Endothelial cell of umbilical vein (primary cell): Measurements from ENCODE around the gene FARP2. TPM values are rescaled to one million over a fixed set of nuclear protein-coding genes. Genes with fewer than 3 reads are reported as not detected.

Experiments
- BruUV-seq: library from RNA; stranded (reverse); fragments of 400-500 nt; replicated peaks from 2 replicates; lab custom pipeline; 2021; lab: Mats Ljungman, UMichigan
- CTCF ChIA-PET: fragments of 300-600, 350-600 bp; sonication (Branson Sonifier 250); formaldehyde crosslinking; loops from one replicate; lab custom pipeline; 2021; ENCODE audit warnings: antibody characterized with exemption, inconsistent platforms; lab: Charles Lee
- POLR2A ChIA-PET: fragments of 300-600, 350-600 bp; sonication (Branson Sonifier 250); formaldehyde crosslinking; loops from one replicate; lab custom pipeline; 2021; ENCODE audit warnings: antibody characterized with exemption, inconsistent platforms; lab: Charles Lee
- DNase-seq: peaks from one replicate; pipeline ENCODE4 v3.0.0-alpha.2; 2011; ENCODE audit warnings: low read depth, low spot score
- FAIRE-seq: peaks from 2 replicates; lab custom pipeline; 2011; peaks lifted over from hg19 to GRCh38; lab: Jason Lieb, UNC
- H2AFZ ChIP-seq: 2 replicates; pipeline ENCODE4 v1.6.0; 2012; ENCODE audit warnings: low read depth, low read length, control low read depth, inconsistent platforms
- H3K27ac ChIP-seq: 2 replicates; pipeline ENCODE4 v1.5.1; 2011; ENCODE audit warnings: low read depth, mild to moderate bottlenecking, control low read depth, low read length, moderate library complexity; ENCODE audit not compliant: insufficient read depth
- H3K27me3 ChIP-seq, 2 experiments: 2 replicates each; pipeline versions ENCODE4 v1.6.0 to v1.6.1; 2011; ENCODE audit warnings: low read length in 2 of 2, mixed read lengths in 1 of 2; ENCODE audit not compliant: control insufficient read depth in 2 of 2, insufficient read depth in 2 of 2
- H3K36me3 ChIP-seq, 2 experiments: 2 replicates in 1 of 2; 3 replicates in 1 of 2; pipeline ENCODE4 v1.5.1; 2011; ENCODE audit warnings: low read length in 2 of 2, mild to moderate bottlenecking in 1 of 2, moderate library complexity in 1 of 2; ENCODE audit not compliant: control insufficient read depth in 2 of 2, insufficient read depth in 2 of 2; ENCODE audit errors: extremely low read depth in 1 of 2
- H3K4me1 ChIP-seq: 3 replicates; pipeline ENCODE4 v1.5.1; 2011; ENCODE audit warnings: mild to moderate bottlenecking, low read length; ENCODE audit not compliant: control insufficient read depth, insufficient read depth; ENCODE audit errors: extremely low read depth
- H3K4me2 ChIP-seq: 2 replicates; pipeline ENCODE4 v1.6.1; 2011; ENCODE audit warnings: low read length, control low read depth, mixed read lengths; ENCODE audit not compliant: insufficient read depth
- H3K4me3 ChIP-seq, 3 experiments: fragments of 200-600 bp in 1 of 3; sonication (generic), shearing (Covaris generic) in 1 of 3; replicated peaks in 1 of 3; 2 replicates each; pipeline ENCODE4 v1.5.1; 2011 to 2016; ENCODE audit warnings: control low read depth in 3 of 3, low read length in 3 of 3, mild to moderate bottlenecking in 2 of 3, inconsistent platforms in 1 of 3, low read depth in 1 of 3, moderate library complexity in 1 of 3; ENCODE audit not compliant: insufficient read depth in 1 of 3
- H3K79me2 ChIP-seq: 2 replicates; pipeline ENCODE4 v1.6.0; 2012; ENCODE audit warnings: low read length, inconsistent platforms; ENCODE audit not compliant: control insufficient read depth, insufficient read depth
- H3K9ac ChIP-seq: replicated peaks from 2 replicates; pipeline ENCODE3; 2011; ENCODE audit warnings: low read length, control low read depth; ENCODE audit not compliant: insufficient read depth; ENCODE audit errors: extremely low read depth
- H3K9me1 ChIP-seq: replicated peaks from 3 replicates; pipeline ENCODE4 v1.6.0; 2011; ENCODE audit warnings: mild to moderate bottlenecking, low read length; ENCODE audit not compliant: control insufficient read depth, insufficient read depth; ENCODE audit errors: extremely low read depth
- H3K9me3 ChIP-seq: replicated peaks from 2 replicates; pipeline ENCODE4 v1.5.1; 2012; ENCODE audit warnings: low read length, inconsistent platforms; ENCODE audit not compliant: control insufficient read depth, insufficient read depth
- H4K20me1 ChIP-seq: replicated peaks from 2 replicates; pipeline ENCODE3; 2011; ENCODE audit warnings: mild to moderate bottlenecking, low read length; ENCODE audit not compliant: control insufficient read depth, insufficient read depth; ENCODE audit errors: extremely low read depth
- CTCF ChIP-seq, 2 donors: IDR thresholded peaks; 1 replicate in 1 of 2; 2 replicates in 1 of 2; pipeline ENCODE4 v1.5.1; 2011; ENCODE audit warnings: low read length in 2 of 2, mild to moderate bottlenecking in 2 of 2, moderate library complexity in 2 of 2, control low read depth in 1 of 2, inconsistent platforms in 1 of 2, low read depth in 1 of 2; ENCODE audit not compliant: insufficient read depth in 1 of 2; ENCODE audit errors: extremely low read depth in 1 of 2
- EZH2 ChIP-seq: IDR thresholded peaks from 2 replicates; pipeline ENCODE4 v1.6.1; 2012; ENCODE audit warnings: borderline replicate concordance, low read depth, mild to moderate bottlenecking, moderate library complexity, low read length, inconsistent platforms; ENCODE audit not compliant: severe bottlenecking
- FOS ChIP-seq: IDR thresholded peaks from 2 replicates; pipeline ENCODE4 v1.6.1; 2011; ENCODE audit warnings: mild to moderate bottlenecking, low read length, moderate library complexity, borderline replicate concordance; ENCODE audit not compliant: insufficient read depth
- GATA2 ChIP-seq: IDR thresholded peaks from 2 replicates; pipeline ENCODE4 v1.7.0; 2011; ENCODE audit warnings: low read depth, mild to moderate bottlenecking, moderate library complexity, mixed read lengths, low read length; ENCODE audit not compliant: insufficient read length, insufficient read depth
- JUN ChIP-seq: IDR thresholded peaks from 2 replicates; pipeline ENCODE4 v1.6.1; 2011; ENCODE audit warnings: borderline replicate concordance, low read depth; ENCODE audit not compliant: insufficient read length, insufficient read depth
- MYC ChIP-seq: IDR thresholded peaks from one replicate; pipeline ENCODE4 v1.6.1; 2011; ENCODE audit warnings: mild to moderate bottlenecking, low read depth, low read length
- POLR2A ChIP-seq: IDR thresholded peaks from 2 replicates; pipeline ENCODE4 v1.6.1; 2012; ENCODE audit warnings: low read depth, mild to moderate bottlenecking, control low read depth, low read length
- POLR2AphosphoS5 ChIP-seq: IDR thresholded peaks from 2 replicates; pipeline ENCODE4 v1.6.1; 2012; ENCODE audit warnings: low read depth, mild to moderate bottlenecking, control low read depth, low read length, moderate library complexity; ENCODE audit not compliant: insufficient read depth
- dilution Hi-C: fragments of 300-500 bp; cut with MboI; formaldehyde crosslinking; loops from one replicate; pipeline ENCODE4 v1.15.0; 2019; ENCODE audit warnings: low sequenced_read_pairs; ENCODE audit not compliant: extremely low pct_ligation_motif_present
- intact Hi-C: fragments of 100-400 bp; cut with micrococcal nuclease; formaldehyde crosslinking; loops from one replicate; pipeline ENCODE4 v1.10.0; 2022
- polyA plus RNA-seq, 4 experiments: library from polyadenylated mRNA; depleted of rRNA in 3 of 4; stranded (reverse) in 3 of 4; unstranded in 1 of 4; fragments of >200 nt; gene quantifications; 2 replicates each; pipeline versions ENCODE4 v1.2.1 to v1.2.3, GENCODE V29; 2011 to 2012; ENCODE audit warnings: missing spikeins in 1 of 4
- total RNA-seq: library from RNA; stranded (reverse); gene quantifications from 2 replicates; pipeline ENCODE4 v1.2.3, GENCODE V29; 2021
- TF ChIP-seq, protein P1 (sequence below): IDR thresholded peaks from 2 replicates; pipeline ENCODE4 v1.6.1; 2011; ENCODE audit not compliant: insufficient read depth, insufficient read length

Gene FARP2
- total and polyA plus RNA-seq, 2 donors (not counting 3 experiments of a cell fraction or from before 2014, with no cell fraction given), result 15.3 to 45.3 TPM

GRCh38 chr2:241469746-241470145, 113.7 kb downstream of the FARP2 start:
- H2AFZ ChIP-seq, result no peak overlapping the region
- CTCF ChIA-PET, result no interaction called here

More at GRCh38 chr2:241469746-241470145, 113.7 kb downstream of the FARP2 start:
- Histone ChIP-seq H4K20me1 (no peaks in the 10 kb centered on the region), H3K79me2 (no peaks in the 10 kb centered on the region), H3K9me3 (no peaks in the 10 kb centered on the region), H3K4me1 (no peaks in the 10 kb centered on the region), H3K27ac (no peak overlapping the region), H3K9ac (no peak overlapping the region), H3K4me2 (no peak overlapping the region), H3K4me3 (no peak overlapping the region), H3K36me3 (no peaks in the 10 kb centered on the region), H3K9me1 (no peaks in the 10 kb centered on the region), H3K27me3 (no peaks in the 10 kb centered on the region)
- no peak for DNase-seq
- intact Hi-C loops, result no loop called here
- TF ChIP-seq, protein P1, sequence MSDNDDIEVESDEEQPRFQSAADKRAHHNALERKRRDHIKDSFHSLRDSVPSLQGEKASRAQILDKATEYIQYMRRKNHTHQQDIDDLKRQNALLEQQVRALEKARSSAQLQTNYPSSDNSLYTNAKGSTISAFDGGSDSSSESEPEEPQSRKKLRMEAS, result no peak
- TF ChIP-seq GATA2 (no peak), EZH2 (no peak), MYC (no peak), FOS (no peak), POLR2A (no peak), JUN (no peak), CTCF (IDR thresholded peaks at IDR 0.05; ENCODE audit: extremely low read depth in 1 of 2, insufficient read depth in 1 of 2, low read depth in 1 of 2, low read length in 2 of 2) (no peak), POLR2AphosphoS5 (no peak)
- no peak for FAIRE-seq
- BruUV-seq, result no TSS peak
- POLR2A ChIA-PET, result no interaction called here
- dilution Hi-C loops, result no loop called here
